Stimulated activated CD8-positive, alpha-beta memory T cell treated with anti-CD3 and anti-CD28 coated beads, Interleukin-12 subunit alpha, Interleukin-12 subunit beta, amount 100 ng/mL, for 24 hours (primary cell): ENCODE measurements around the gene CYREN.
"Not testable (repeated sequence)": the region's sequence is repeated elsewhere in the genome, so short reads cannot be mapped to it uniquely, and the experiment has no call there.

Source experiments
- DNase-seq: peaks from one replicate; pipeline ENCODE4 v3.0.0-alpha.2; 2020; ENCODE audit errors: extremely low read depth

CYREN gene

GRCh38 chr7:135159359-135160085 is 11.0 kb downstream of the CYREN start:
- no peak for DNase-seq

GRCh38 chr7:135158874-135159273 is 11.6 kb downstream of the CYREN start:
- no peak for DNase-seq

GRCh38 chr7:135158141-135158655 is 12.3 kb downstream of the CYREN start:
- no peak for DNase-seq

GRCh38 chr7:135156290-135156689 is 14.2 kb downstream of the CYREN start:
- no peak for DNase-seq

GRCh38 chr7:135154734-135155133 is 15.8 kb downstream of the CYREN start:
- no peak for DNase-seq

- DNase-seq: no peak
Measured at GRCh38 chr7:135152442-135152841, 18.1 kb downstream of the CYREN start.

GRCh38 chr7:135151533-135151932 is 19.0 kb downstream of the CYREN start:
- no peak for DNase-seq

GRCh38 chr7:135151132-135151531 is 19.4 kb downstream of the CYREN start:
- no peak for DNase-seq

- DNase-seq: no peak
Measured at GRCh38 chr7:135150072-135150782, 20.3 kb downstream of the CYREN start.

- no peak for DNase-seq
Measured at GRCh38 chr7:135147899-135148721, 22.4 kb downstream of the CYREN start, which contains the start of gene TMEM140. TMEM140 (plus strand) TSS chr7:135148072; CDS start chr7:135164442, 16,370 bp downstream.

- DNase-seq: no peak
Measured at GRCh38 chr7:135147341-135147898, 23.1 kb downstream of the CYREN start.

- no peak for DNase-seq
Measured at GRCh38 chr7:135143885-135144668, 26.4 kb downstream of the CYREN start.

GRCh38 chr7:135129579-135129978 is 40.9 kb downstream of the CYREN start:
- DNase-seq: no peak

- no peak for DNase-seq
Measured at GRCh38 chr7:135128931-135129330, 41.6 kb downstream of the CYREN start.

- not testable (repeated sequence) for DNase-seq
Measured at GRCh38 chr7:135124631-135125030, 45.9 kb downstream of the CYREN start.

- DNase-seq: no peak
Measured at GRCh38 chr7:135121868-135122267, 48.6 kb downstream of the CYREN start.

- DNase-seq: no peak
Measured at GRCh38 chr7:135117096-135117495, 53.4 kb downstream of the CYREN start.
